HepG2 (cell line): ENCODE results near the gene BAZ1B. TPM values are rescaled to one million over a fixed set of nuclear protein-coding genes. Genes with fewer than 3 reads are reported as not detected.

ENCODE experiments used
- ATAC-seq: fragments of 200-7000 bp; cut with Tn5 transposase; 3 replicates; pipeline ENCODE4 v1.9.1; 2020; ENCODE audit warnings: mild to moderate bottlenecking, moderate library complexity
- BruUV-seq: library from RNA; stranded (reverse); fragments of 400-500 nt; replicated peaks from 2 replicates; lab custom pipeline; 2021; lab: Mats Ljungman, UMichigan
- CTCF ChIA-PET: fragments of 300-600 bp; formaldehyde crosslinking; extraction: SDS; loops from one replicate; lab custom pipeline; 2021; ENCODE audit warnings: low total read pairs, inconsistent platforms, low intra/inter-chr PET ratio; lab: Yijun Ruan, JAX
- POLR2A ChIA-PET: fragments of 350-600 bp; sonication (Branson Sonifier 250); formaldehyde crosslinking; loops from one replicate; lab custom pipeline; 2020; ENCODE audit warnings: antibody characterized with exemption, inconsistent platforms; lab: Yijun Ruan, JAX
- DNase-seq: peaks from one replicate; pipeline ENCODE4 v3.0.0-alpha.2; 2015; ENCODE audit warnings: low spot score
- FAIRE-seq: peaks from 3 replicates; lab custom pipeline; 2011; peaks lifted over from hg19 to GRCh38; lab: Jason Lieb, UNC
- H2AFZ ChIP-seq: one replicate; pipeline ENCODE4 v1.6.1; 2011; ENCODE audit warnings: low read length, inconsistent platforms
- H3K27ac ChIP-seq: fragments of 300-600 bp; 3 replicates; pipeline ENCODE4 v1.8.0; 2011; ENCODE audit warnings: mixed run types, mild to moderate bottlenecking, mixed read lengths, low read length, inconsistent platforms; ENCODE audit not compliant: insufficient read depth; ENCODE audit errors: extremely low read length
- H3K27me3 ChIP-seq, 2 experiments: fragments of 200-600 bp in 1 of 2; 2 replicates in 1 of 2; 3 replicates in 1 of 2; pipeline versions ENCODE4 v1.6.0 to v1.8.0; 2011; ENCODE audit warnings: low read length in 2 of 2, mild to moderate bottlenecking in 2 of 2, moderate library complexity in 2 of 2, inconsistent platforms in 1 of 2; ENCODE audit not compliant: insufficient read depth in 2 of 2, control insufficient read depth in 1 of 2
- H3K36me3 ChIP-seq, 2 experiments: fragments of 200-600 bp in 1 of 2; replicated peaks in 1 of 2; 2 replicates in 1 of 2; 3 replicates in 1 of 2; pipeline versions ENCODE4 v1.5.1 to v1.8.0; 2011; ENCODE audit warnings: low read length in 2 of 2, inconsistent platforms in 1 of 2; ENCODE audit not compliant: insufficient read depth in 2 of 2, control insufficient read depth in 1 of 2
- H3K4me1 ChIP-seq: 2 replicates; pipeline ENCODE4 v1.5.1; 2012; ENCODE audit warnings: low read length, inconsistent platforms; ENCODE audit not compliant: insufficient read depth
- H3K4me2 ChIP-seq: 2 replicates; pipeline ENCODE4 v1.6.0; 2011; ENCODE audit warnings: low read depth, low read length, inconsistent platforms
- H3K4me3 ChIP-seq, 3 experiments: fragments of 200-600 bp in 1 of 3; sonication (generic), shearing (Covaris generic) in 1 of 3; replicated peaks in 1 of 3; 2 replicates each; pipeline ENCODE4 v1.5.1; 2011 to 2016; ENCODE audit warnings: low read length in 3 of 3, inconsistent platforms in 2 of 3, low read depth in 2 of 3, mild to moderate bottlenecking in 2 of 3, control low read depth in 1 of 3, mixed read lengths in 1 of 3; ENCODE audit not compliant: insufficient read depth in 1 of 3
- H3K79me2 ChIP-seq: one replicate; pipeline ENCODE4 v1.6.1; 2011; ENCODE audit warnings: low read length, inconsistent platforms; ENCODE audit not compliant: insufficient read depth
- H3K9ac ChIP-seq: 2 replicates; pipeline ENCODE4 v1.6.0; 2011; ENCODE audit warnings: mild to moderate bottlenecking, low read depth, low read length, inconsistent platforms; ENCODE audit not compliant: insufficient read depth
- H3K9me3 ChIP-seq: 2 replicates; pipeline ENCODE4 v1.5.1; 2012; ENCODE audit warnings: mild to moderate bottlenecking, low read length
- H4K20me1 ChIP-seq: 2 replicates; pipeline ENCODE4 v1.6.0; 2011; ENCODE audit warnings: inconsistent platforms, mild to moderate bottlenecking, low read length, moderate library complexity; ENCODE audit not compliant: insufficient read depth
- CEBPB ChIP-seq: IDR thresholded peaks from 2 replicates; pipeline ENCODE4 v1.6.1; 2011; ENCODE audit warnings: low read depth, low read length, improper control_type of control experiment, borderline replicate concordance
- FOSL2 ChIP-seq: sonication (generic); formaldehyde crosslinking; IDR thresholded peaks from 2 replicates; pipeline ENCODE4 v1.4.0; 2020; ENCODE audit warnings: missing genetic modification reagents
- HIVEP1 ChIP-seq: sonication (generic); formaldehyde crosslinking; IDR thresholded peaks from 2 replicates; pipeline ENCODE4 v1.4.0; 2020; ENCODE audit warnings: mild to moderate bottlenecking, missing genetic modification reagents
- KDM4B ChIP-seq: sonication (generic); formaldehyde crosslinking; IDR thresholded peaks from 2 replicates; pipeline ENCODE4 v1.4.0; 2020; ENCODE audit warnings: missing genetic modification reagents
- MAFF ChIP-seq: IDR thresholded peaks from 2 replicates; pipeline ENCODE4 v1.6.1; 2011; ENCODE audit warnings: low read depth, low read length, improper control_type of control experiment
- MAFK ChIP-seq, 2 experiments: IDR thresholded peaks in 1 of 2; conservative IDR thresholded peaks in 1 of 2; 2 replicates each; pipeline ENCODE4 v1.6.1; 2011; ENCODE audit warnings: improper control_type of control experiment in 2 of 2, low read length in 2 of 2
- MLLT10 ChIP-seq: sonication (generic); formaldehyde crosslinking; IDR thresholded peaks from 2 replicates; pipeline ENCODE4 v1.4.0; 2020; ENCODE audit warnings: missing genetic modification reagents
- RARA ChIP-seq: IDR thresholded peaks from 2 replicates; pipeline ENCODE4 v1.6.1; 2016; ENCODE audit warnings: missing genetic modification reagents, missing compliant biosample characterization
- SKI ChIP-seq: fragments of 450-650 bp; IDR thresholded peaks from one replicate; pipeline ENCODE4 v1.6.1; 2018; ENCODE audit warnings: mild to moderate bottlenecking; ENCODE audit not compliant: partially characterized antibody
- TBX3 ChIP-seq: fragments of 450-650 bp; IDR thresholded peaks from 2 replicates; pipeline ENCODE4 v1.6.1; 2017; ENCODE audit warnings: antibody characterized with exemption, mild to moderate bottlenecking, inconsistent platforms, borderline replicate concordance
- ZNF251 ChIP-seq: sonication (generic); formaldehyde crosslinking; IDR thresholded peaks from 2 replicates; pipeline ENCODE4 v1.9.0; 2021; ENCODE audit warnings: mild to moderate bottlenecking, missing genetic modification reagents
- WGBS: methylation state at CpG from one replicate; pipeline ENCODE4 v1.1.6; 2017; ENCODE audit warnings: low lambda C conversion rate; 5-methylcytosine and 5-hydroxymethylcytosine counted together
- in situ Hi-C: cut with HindIII; loops from 2 replicates; pipeline ENCODE4 v1.10.0; 2017; ENCODE audit warnings: low pct_unique_long_range_greater_than_20kb; ENCODE audit not compliant: extremely low pct_ligation_motif_present
- intact Hi-C: fragments of 100-400 bp; cut with micrococcal nuclease; formaldehyde crosslinking; loops from one replicate; pipeline ENCODE4 v1.10.0; 2022; ENCODE audit not compliant: unreplicated experiment
- polyA plus RNA-seq, 8 experiments: library from polyadenylated mRNA; depleted of rRNA in 3 of 8; stranded (reverse) in 7 of 8; unstranded in 1 of 8; fragments of >200 nt; fragmentation: Illumina TruSeq in 4 of 8; extraction: Trizol in 4 of 8; gene quantifications; 2 replicates each; pipeline versions ENCODE4 v1.2.1 to v1.2.3, GENCODE V29; 2011 to 2016; ENCODE audit warnings: low read depth in 4 of 8, missing spikeins in 1 of 8, mixed read lengths in 1 of 8; ENCODE audit not compliant: insufficient read depth in 1 of 8
- total RNA-seq, 5 experiments: library from RNA; depleted of rRNA; stranded (reverse); fragments of >200 nt; fragmentation: Illumina TruSeq; extraction: Trizol; gene quantifications; 2 replicates each; pipeline ENCODE4 v1.2.3, GENCODE V29; 2016; ENCODE audit warnings: low read depth in 1 of 5

The BAZ1B gene
- total and polyA plus RNA-seq, 2 of the 13 experiments (the other 11 are each of a cell fraction or from before 2014, with no cell fraction given), result 18.6 to 69.4 TPM

GRCh38 chr7:73560109-73560835 lies 38.2 kb upstream of the BAZ1B start:
- H3K4me2 ChIP-seq, result peak overlapping the region; percentile 69
- peak overlapping the region; percentile 7; the same call in 1 of the 2 replicates for H3K9ac ChIP-seq
- CTCF ChIA-PET, result no interaction called here
- H3K36me3 ChIP-seq, result no peaks in the 10 kb centered on the region
- H3K79me2 ChIP-seq, result peaks cover 14% of the 10 kb centered on the region
- POLR2A ChIA-PET, result interaction anchor here (0.7 to 2.2 kb wide), 5 partner anchors 8 to 63 kb away, joined by 3 to 8 read pairs (median 4); partner anchors contain the start of genes BAZ1B and TBL2
- H3K27ac ChIP-seq, result no peak overlapping the region
- peak overlapping the region in 1 of 3 experiments; percentile 24; a peak in 1 of 6 replicates for H3K4me3 ChIP-seq
- DNase-seq, result peak; percentile 46
- peak; percentile 5; the same call in 1 of the 3 replicates for ATAC-seq
- intact Hi-C loops, result no loop called here
- WGBS, result 12% methylated on average over 11 of the region's 11 CpGs
- no peaks in the 10 kb centered on the region; a peak in 1 of 5 replicates for H3K27me3 ChIP-seq
- peaks cover 5% of the 10 kb centered on the region; the same call in 1 of the 2 replicates for H4K20me1 ChIP-seq
- in situ Hi-C loops, result no loop called here
- peak overlapping the region; percentile 20 for H2AFZ ChIP-seq
- no TSS peak for BruUV-seq
- peaks cover 56% of the 10 kb centered on the region for H3K4me1 ChIP-seq
- FAIRE-seq, result peak; percentile 30
- no peaks in the 10 kb centered on the region for H3K9me3 ChIP-seq
- TF ChIP-seq MAFF, result peak; percentile 41; the same call in 1 of the 2 replicates
- no peak for TF ChIP-seq TBX3
- TF ChIP-seq KDM4B (CRISPR knock-in tag), result no peak
- no peak for TF ChIP-seq MLLT10 (CRISPR knock-in tag)
- TF ChIP-seq HIVEP1 (CRISPR knock-in tag), result no peak
- peak; percentile 67 for TF ChIP-seq SKI
- TF ChIP-seq FOSL2 (CRISPR knock-in tag), result peak; percentile 73
- TF ChIP-seq CEBPB, result peak; percentile 31; the same call in 1 of the 2 replicates
- TF ChIP-seq MAFK (conservative IDR thresholded peaks at IDR 0.05 in 1 of 2, IDR thresholded peaks at IDR 0.05 in 1 of 2; ENCODE audit: low read length in 2 of 2), result 0 out of 4 replicates have a peak, but pooled peaks of 1 of the 2 experiments have one; percentile 18
- no peak for TF ChIP-seq ZNF251 (CRISPR knock-in tag)
- peak; percentile 51 for TF ChIP-seq RARA (CRISPR knock-in tag)
